Endothelial cell of umbilical vein (primary cell): ENCODE measurements around the gene CAMTA1. TPM values are rescaled to one million over a fixed set of nuclear protein-coding genes. Genes with fewer than 3 reads are reported as not detected.

ENCODE experiments used
- BruUV-seq: library from RNA; stranded (reverse); fragments of 400-500 nt; replicated peaks from 2 replicates; lab custom pipeline; 2021; lab: Mats Ljungman, UMichigan
- CTCF ChIA-PET: fragments of 300-600, 350-600 bp; sonication (Branson Sonifier 250); formaldehyde crosslinking; loops from one replicate; lab custom pipeline; 2021; ENCODE audit warnings: antibody characterized with exemption, inconsistent platforms; lab: Charles Lee
- POLR2A ChIA-PET: fragments of 300-600, 350-600 bp; sonication (Branson Sonifier 250); formaldehyde crosslinking; loops from one replicate; lab custom pipeline; 2021; ENCODE audit warnings: antibody characterized with exemption, inconsistent platforms; lab: Charles Lee
- DNase-seq: peaks from one replicate; pipeline ENCODE4 v3.0.0-alpha.2; 2011; ENCODE audit warnings: low read depth, low spot score
- FAIRE-seq: peaks from 2 replicates; lab custom pipeline; 2011; peaks lifted over from hg19 to GRCh38; lab: Jason Lieb, UNC
- H2AFZ ChIP-seq: 2 replicates; pipeline ENCODE4 v1.6.0; 2012; ENCODE audit warnings: low read depth, low read length, control low read depth, inconsistent platforms
- H3K27ac ChIP-seq: 2 replicates; pipeline ENCODE4 v1.5.1; 2011; ENCODE audit warnings: low read depth, mild to moderate bottlenecking, control low read depth, low read length, moderate library complexity; ENCODE audit not compliant: insufficient read depth
- H3K27me3 ChIP-seq, 2 experiments: 2 replicates each; pipeline versions ENCODE4 v1.6.0 to v1.6.1; 2011; ENCODE audit warnings: low read length in 2 of 2, mixed read lengths in 1 of 2; ENCODE audit not compliant: control insufficient read depth in 2 of 2, insufficient read depth in 2 of 2
- H3K36me3 ChIP-seq, 2 experiments: 2 replicates in 1 of 2; 3 replicates in 1 of 2; pipeline ENCODE4 v1.5.1; 2011; ENCODE audit warnings: low read length in 2 of 2, mild to moderate bottlenecking in 1 of 2, moderate library complexity in 1 of 2; ENCODE audit not compliant: control insufficient read depth in 2 of 2, insufficient read depth in 2 of 2; ENCODE audit errors: extremely low read depth in 1 of 2
- H3K4me1 ChIP-seq: 3 replicates; pipeline ENCODE4 v1.5.1; 2011; ENCODE audit warnings: mild to moderate bottlenecking, low read length; ENCODE audit not compliant: control insufficient read depth, insufficient read depth; ENCODE audit errors: extremely low read depth
- H3K4me2 ChIP-seq: 2 replicates; pipeline ENCODE4 v1.6.1; 2011; ENCODE audit warnings: low read length, control low read depth, mixed read lengths; ENCODE audit not compliant: insufficient read depth
- H3K4me3 ChIP-seq, 3 experiments: fragments of 200-600 bp in 1 of 3; sonication (generic), shearing (Covaris generic) in 1 of 3; replicated peaks in 1 of 3; 2 replicates each; pipeline ENCODE4 v1.5.1; 2011 to 2016; ENCODE audit warnings: control low read depth in 3 of 3, low read length in 3 of 3, mild to moderate bottlenecking in 2 of 3, inconsistent platforms in 1 of 3, low read depth in 1 of 3, moderate library complexity in 1 of 3; ENCODE audit not compliant: insufficient read depth in 1 of 3
- H3K79me2 ChIP-seq: 2 replicates; pipeline ENCODE4 v1.6.0; 2012; ENCODE audit warnings: low read length, inconsistent platforms; ENCODE audit not compliant: control insufficient read depth, insufficient read depth
- H3K9ac ChIP-seq: replicated peaks from 2 replicates; pipeline ENCODE3; 2011; ENCODE audit warnings: low read length, control low read depth; ENCODE audit not compliant: insufficient read depth; ENCODE audit errors: extremely low read depth
- H3K9me1 ChIP-seq: replicated peaks from 3 replicates; pipeline ENCODE4 v1.6.0; 2011; ENCODE audit warnings: mild to moderate bottlenecking, low read length; ENCODE audit not compliant: control insufficient read depth, insufficient read depth; ENCODE audit errors: extremely low read depth
- H3K9me3 ChIP-seq: replicated peaks from 2 replicates; pipeline ENCODE4 v1.5.1; 2012; ENCODE audit warnings: low read length, inconsistent platforms; ENCODE audit not compliant: control insufficient read depth, insufficient read depth
- H4K20me1 ChIP-seq: replicated peaks from 2 replicates; pipeline ENCODE3; 2011; ENCODE audit warnings: mild to moderate bottlenecking, low read length; ENCODE audit not compliant: control insufficient read depth, insufficient read depth; ENCODE audit errors: extremely low read depth
- CTCF ChIP-seq, 2 donors: IDR thresholded peaks; 1 replicate in 1 of 2; 2 replicates in 1 of 2; pipeline ENCODE4 v1.5.1; 2011; ENCODE audit warnings: low read length in 2 of 2, mild to moderate bottlenecking in 2 of 2, moderate library complexity in 2 of 2, control low read depth in 1 of 2, inconsistent platforms in 1 of 2, low read depth in 1 of 2; ENCODE audit not compliant: insufficient read depth in 1 of 2; ENCODE audit errors: extremely low read depth in 1 of 2
- EZH2 ChIP-seq: IDR thresholded peaks from 2 replicates; pipeline ENCODE4 v1.6.1; 2012; ENCODE audit warnings: borderline replicate concordance, low read depth, mild to moderate bottlenecking, moderate library complexity, low read length, inconsistent platforms; ENCODE audit not compliant: severe bottlenecking
- FOS ChIP-seq: IDR thresholded peaks from 2 replicates; pipeline ENCODE4 v1.6.1; 2011; ENCODE audit warnings: mild to moderate bottlenecking, low read length, moderate library complexity, borderline replicate concordance; ENCODE audit not compliant: insufficient read depth
- GATA2 ChIP-seq: IDR thresholded peaks from 2 replicates; pipeline ENCODE4 v1.7.0; 2011; ENCODE audit warnings: low read depth, mild to moderate bottlenecking, moderate library complexity, mixed read lengths, low read length; ENCODE audit not compliant: insufficient read length, insufficient read depth
- JUN ChIP-seq: IDR thresholded peaks from 2 replicates; pipeline ENCODE4 v1.6.1; 2011; ENCODE audit warnings: borderline replicate concordance, low read depth; ENCODE audit not compliant: insufficient read length, insufficient read depth
- MAX ChIP-seq: IDR thresholded peaks from 2 replicates; pipeline ENCODE4 v1.6.1; 2011; ENCODE audit not compliant: insufficient read depth, insufficient read length
- MYC ChIP-seq: IDR thresholded peaks from one replicate; pipeline ENCODE4 v1.6.1; 2011; ENCODE audit warnings: mild to moderate bottlenecking, low read depth, low read length
- POLR2A ChIP-seq: IDR thresholded peaks from 2 replicates; pipeline ENCODE4 v1.6.1; 2012; ENCODE audit warnings: low read depth, mild to moderate bottlenecking, control low read depth, low read length
- POLR2AphosphoS5 ChIP-seq: IDR thresholded peaks from 2 replicates; pipeline ENCODE4 v1.6.1; 2012; ENCODE audit warnings: low read depth, mild to moderate bottlenecking, control low read depth, low read length, moderate library complexity; ENCODE audit not compliant: insufficient read depth
- dilution Hi-C: fragments of 300-500 bp; cut with MboI; formaldehyde crosslinking; loops from one replicate; pipeline ENCODE4 v1.15.0; 2019; ENCODE audit warnings: low sequenced_read_pairs; ENCODE audit not compliant: extremely low pct_ligation_motif_present
- intact Hi-C: fragments of 100-400 bp; cut with micrococcal nuclease; formaldehyde crosslinking; loops from one replicate; pipeline ENCODE4 v1.10.0; 2022
- polyA plus RNA-seq, 4 experiments: library from polyadenylated mRNA; depleted of rRNA in 3 of 4; stranded (reverse) in 3 of 4; unstranded in 1 of 4; fragments of >200 nt; gene quantifications; 2 replicates each; pipeline versions ENCODE4 v1.2.1 to v1.2.3, GENCODE V29; 2011 to 2012; ENCODE audit warnings: missing spikeins in 1 of 4
- total RNA-seq: library from RNA; stranded (reverse); gene quantifications from 2 replicates; pipeline ENCODE4 v1.2.3, GENCODE V29; 2021

Gene CAMTA1
- total and polyA plus RNA-seq, 2 donors (not counting 3 experiments of a cell fraction or from before 2014, with no cell fraction given) = 50.8 to 92.7 TPM

DNA sequence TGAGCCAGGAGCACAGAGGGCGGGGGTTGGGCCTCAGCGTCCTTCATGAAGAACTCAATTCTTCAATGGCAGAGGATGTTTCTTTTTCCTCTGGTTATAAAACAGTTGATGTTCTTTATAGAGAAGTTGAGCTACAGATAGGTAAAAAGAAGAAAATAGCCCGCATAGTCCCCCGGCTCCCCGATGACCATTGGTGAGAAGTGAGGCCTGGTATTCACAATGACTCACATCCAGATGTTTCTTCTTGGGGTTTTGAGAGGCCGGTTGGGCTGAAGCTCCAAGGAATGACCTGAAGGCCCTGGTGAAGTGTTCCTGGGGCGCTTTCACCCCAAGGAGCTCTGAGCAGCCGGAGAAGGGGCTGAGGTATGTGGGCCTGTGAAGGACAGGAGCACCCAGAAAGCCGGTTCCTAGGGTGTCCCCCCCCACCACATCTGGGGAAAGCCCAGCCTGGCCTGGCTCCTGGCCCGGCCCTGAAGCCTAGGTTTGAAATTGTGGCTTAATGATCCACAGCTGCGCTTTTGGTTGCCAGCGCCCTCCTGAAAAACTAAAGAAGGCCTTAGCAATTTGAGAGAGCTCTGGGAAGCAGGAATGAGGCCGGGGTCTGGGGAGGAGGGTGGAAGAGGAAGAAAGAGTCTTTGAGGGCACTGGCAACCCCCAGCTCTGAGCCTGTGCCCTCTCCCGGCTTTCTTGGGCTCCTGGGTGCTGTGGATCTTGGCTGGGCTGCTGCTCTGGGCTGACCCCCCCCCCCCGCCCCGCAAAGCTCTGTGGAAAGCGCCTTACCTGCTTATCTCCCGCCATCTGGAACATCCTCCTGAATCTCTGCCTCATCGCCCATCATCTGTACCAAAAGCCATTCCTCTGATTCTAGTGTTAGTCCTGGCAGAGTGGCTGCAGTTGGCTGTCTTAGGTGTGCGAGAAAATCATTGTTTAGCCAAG, 444.7 kb downstream of the CAMTA1 start:
- H3K36me3 ChIP-seq = no peaks in the 10 kb centered on the region
- no peaks in the 10 kb centered on the region for H3K9me3 ChIP-seq
- H3K4me1 ChIP-seq = no peaks in the 10 kb centered on the region
- H3K4me2 ChIP-seq = no peak overlapping the region
- no peak overlapping the region for H3K4me3 ChIP-seq
- H3K9me1 ChIP-seq = no peaks in the 10 kb centered on the region
- H3K27me3 ChIP-seq = no peaks in the 10 kb centered on the region
- CTCF ChIA-PET = interaction anchor here (1.2 kb wide), 2 partner anchors 22 to 187 kb away, joined by 3 read pairs; no protein-coding TSS in a partner anchor
- H3K9ac ChIP-seq = no peak overlapping the region
- POLR2A ChIA-PET = no interaction called here
- H3K79me2 ChIP-seq = no peaks in the 10 kb centered on the region
- H4K20me1 ChIP-seq = no peaks in the 10 kb centered on the region
- TF ChIP-seq MYC = no peak
- no peak for TF ChIP-seq GATA2
- TF ChIP-seq EZH2 = no peak
- TF ChIP-seq POLR2A = no peak
- no peak for TF ChIP-seq CTCF (IDR thresholded peaks at IDR 0.05; ENCODE audit: extremely low read depth in 1 of 2, insufficient read depth in 1 of 2, low read depth in 1 of 2, low read length in 2 of 2)
- TF ChIP-seq FOS = no peak
- TF ChIP-seq JUN = no peak
- no peak for TF ChIP-seq POLR2AphosphoS5
- no peak for TF ChIP-seq MAX
- intact Hi-C loops = no loop called here
- dilution Hi-C loops = no loop called here
- DNase-seq (no peak), FAIRE-seq (no peak)
- no TSS peak for BruUV-seq
- no peak overlapping the region for H3K27ac ChIP-seq
- H2AFZ ChIP-seq = no peak overlapping the region
